DMS 273 (cell line): Measurements from ENCODE around the gene GRID2.
A peak's percentile ranks its signal among the peaks of the same experiment; 100 is the strongest.

Experiments
- DNase-seq: peaks from one replicate; lab custom pipeline; 2025; ENCODE audit not compliant: unreplicated experiment; lab: John Stamatoyannopoulos, UW

The GRID2 gene

DNA sequence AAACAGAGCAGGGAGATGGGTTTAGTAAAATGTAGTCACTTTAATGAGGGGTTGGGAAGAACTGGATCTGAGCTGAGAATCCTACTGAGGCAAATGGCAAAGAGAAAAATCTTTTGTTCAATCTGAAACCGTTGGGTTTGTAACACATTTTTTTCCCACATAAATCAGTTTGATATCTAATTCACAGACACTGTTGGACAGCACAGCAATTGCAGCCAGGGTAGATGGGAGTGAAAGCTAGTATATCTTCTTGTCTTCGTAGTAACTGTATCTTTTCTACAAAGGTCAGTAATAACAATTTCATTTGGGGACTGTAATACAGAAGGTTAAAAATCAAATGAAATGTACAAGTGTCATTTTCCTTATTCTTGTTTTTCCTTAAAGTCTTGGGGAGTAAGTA, 875.3 kb downstream of the GRID2 start:
- no peak for DNase-seq

DNA sequence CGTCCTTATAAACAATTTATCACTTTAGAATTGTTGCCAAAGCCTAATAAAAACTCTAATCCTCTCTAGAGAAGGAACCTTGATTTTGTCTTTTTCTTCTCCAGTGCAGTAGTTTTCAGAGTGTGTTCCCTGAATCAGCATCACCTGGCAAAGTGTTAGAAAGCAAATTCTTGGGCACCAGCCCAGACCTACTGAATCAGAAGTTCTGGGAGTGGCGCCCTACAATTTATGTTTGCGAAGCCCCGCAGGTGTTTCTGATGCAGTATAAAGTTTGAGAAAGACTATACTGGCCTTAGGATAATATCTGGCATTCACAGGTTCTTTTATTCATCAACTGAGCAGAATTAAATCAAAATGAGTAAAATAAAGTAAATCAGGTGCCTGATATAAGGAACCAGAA, 879.0 kb downstream of the GRID2 start:
- no peak for DNase-seq

DNA sequence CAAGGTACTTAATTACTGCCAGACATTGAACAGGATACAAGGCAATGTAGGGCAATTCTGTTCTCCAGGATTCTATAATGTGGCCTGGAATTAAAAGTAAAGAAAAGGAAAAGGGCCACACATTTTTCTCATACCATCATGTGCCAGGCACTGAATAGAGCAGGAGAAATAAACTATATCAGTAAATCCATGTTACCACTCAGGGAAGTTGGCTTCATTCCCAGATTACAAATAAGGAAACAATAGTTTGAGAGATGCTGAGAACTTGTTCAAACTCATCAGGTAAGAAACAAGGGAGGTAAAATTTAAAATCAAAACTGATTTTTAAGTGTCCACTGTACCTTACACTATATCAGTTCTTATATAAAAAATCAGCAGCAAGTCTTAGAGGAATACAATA, 879.8 kb downstream of the GRID2 start:
- DNase-seq, result peak; percentile 9

DNA sequence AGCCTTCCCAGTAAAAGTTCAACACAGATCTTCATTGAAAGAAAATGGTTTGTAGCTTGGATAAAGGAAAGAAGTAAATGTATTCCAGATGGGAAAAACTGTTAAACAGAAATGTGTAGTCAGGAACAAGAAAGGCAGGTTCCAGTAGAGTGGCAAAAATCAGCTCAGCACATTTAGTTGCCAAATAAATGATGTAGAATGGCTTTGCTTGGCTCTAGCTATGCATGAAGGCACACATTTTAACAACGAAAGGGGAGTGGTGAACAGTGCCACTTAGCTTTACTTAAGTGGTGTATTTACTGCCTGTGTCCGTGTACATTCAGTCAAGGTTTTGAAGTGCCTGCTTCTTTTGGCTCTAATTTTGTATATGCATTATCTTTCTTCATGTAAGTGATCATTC, 880.3 kb downstream of the GRID2 start:
- peak; percentile 3 for DNase-seq

DNA sequence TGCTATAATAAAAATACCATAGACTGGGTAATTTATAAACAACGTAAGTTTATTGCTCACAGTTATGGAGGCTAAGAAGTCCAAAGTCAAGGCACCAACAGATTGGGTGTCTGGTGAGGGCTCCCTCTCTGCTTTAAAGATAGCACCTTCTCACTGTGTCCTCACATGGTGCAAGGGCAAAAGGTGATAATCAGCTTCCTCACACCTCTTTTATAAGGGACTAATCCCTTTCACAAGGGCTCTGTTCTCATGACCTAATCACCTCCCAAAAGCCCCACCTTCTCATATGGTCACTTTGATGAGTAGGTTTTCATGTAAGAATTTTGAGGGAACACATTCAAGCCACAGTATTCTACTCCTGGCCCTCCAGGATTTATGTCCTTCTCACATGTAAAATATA, 883.1 kb downstream of the GRID2 start:
- no peak for DNase-seq

DNA sequence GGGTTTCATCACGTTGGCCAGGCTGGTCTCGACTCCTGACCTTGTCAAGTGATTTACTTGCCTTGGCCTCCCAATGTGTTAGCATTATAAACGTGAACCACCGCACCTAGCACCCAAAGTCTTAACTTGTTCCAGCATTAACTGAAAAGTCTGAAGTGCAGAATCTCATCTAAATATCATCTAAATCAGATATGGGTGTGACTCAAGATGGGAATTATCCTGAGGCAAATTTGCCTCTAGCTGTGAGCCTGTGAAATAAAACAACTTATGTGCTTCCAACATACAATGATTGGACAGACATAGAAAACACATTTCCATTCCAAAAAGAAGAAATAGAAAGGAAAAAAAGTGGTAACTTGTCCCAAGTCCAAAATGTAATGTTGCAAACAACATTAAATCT, 883.7 kb downstream of the GRID2 start:
- no peak for DNase-seq

DNA sequence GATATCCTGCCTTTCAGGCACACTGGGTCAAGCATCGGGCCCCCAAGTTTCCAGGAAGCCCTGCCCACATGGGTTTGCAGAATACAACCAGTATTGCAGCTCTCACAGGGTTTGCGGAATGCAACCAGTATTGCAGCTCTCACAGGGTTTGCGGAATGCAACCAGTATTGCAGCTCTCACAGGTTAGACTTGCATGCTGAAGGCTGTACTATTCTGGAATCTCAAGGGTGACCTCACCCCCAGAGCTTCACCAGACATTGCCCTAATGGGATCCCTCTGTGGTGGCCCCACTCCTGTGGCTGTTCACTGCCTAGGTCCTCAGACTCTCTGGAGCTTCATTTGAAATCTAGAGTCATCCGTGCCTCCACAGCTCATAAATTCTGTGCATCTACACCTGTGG, 884.1 kb downstream of the GRID2 start:
- no peak for DNase-seq

DNA sequence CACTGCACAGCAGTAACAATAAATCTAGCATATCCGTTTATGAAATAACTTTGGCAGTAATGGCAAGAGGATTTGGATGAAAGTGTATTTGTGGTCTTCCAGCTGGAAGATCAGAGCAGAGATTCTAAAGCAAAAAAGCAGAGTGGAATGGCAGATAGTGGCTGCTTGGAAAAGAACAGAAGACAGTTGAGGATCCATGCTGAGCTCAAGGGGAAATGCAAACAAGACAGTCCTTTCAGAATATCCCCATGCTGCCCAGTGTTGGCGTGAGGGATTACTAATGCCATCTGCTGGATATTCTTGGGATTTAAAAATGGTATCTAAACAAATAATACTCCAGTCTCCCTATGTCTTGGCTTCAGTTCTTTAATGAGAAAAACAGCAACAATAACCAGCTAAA, 895.7 kb downstream of the GRID2 start:
- peak; percentile 77 for DNase-seq

DNA sequence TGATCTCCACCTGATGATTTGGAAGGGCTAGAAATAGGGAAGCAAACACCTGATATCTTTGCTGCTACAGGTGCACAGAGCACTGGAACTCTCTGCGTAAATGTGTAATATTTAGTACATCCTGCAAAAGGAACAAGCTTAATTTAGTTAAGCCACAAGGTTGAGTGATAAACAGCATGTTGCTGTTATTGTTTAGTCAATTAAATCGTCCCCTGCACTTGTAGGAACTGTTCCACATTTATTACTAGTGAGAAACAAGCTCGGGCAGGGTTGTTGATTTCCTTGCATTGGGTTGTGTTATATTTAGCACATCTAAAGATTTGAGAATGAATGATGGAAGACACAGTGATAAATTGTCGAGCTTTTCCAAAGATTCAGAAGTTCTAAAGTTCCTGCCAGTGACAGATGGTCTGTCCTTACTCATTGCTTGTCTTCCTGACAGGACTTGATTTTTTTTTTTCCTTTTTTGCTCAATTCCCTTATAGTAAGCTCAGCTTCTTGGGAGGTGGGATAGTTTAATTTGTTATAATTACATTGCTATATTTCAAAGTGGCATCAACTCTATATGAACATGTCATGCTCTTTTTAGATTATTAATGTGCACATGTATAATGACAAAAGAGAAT, 897.8 kb downstream of the GRID2 start:
- DNase-seq, result peak; percentile 46

DNA sequence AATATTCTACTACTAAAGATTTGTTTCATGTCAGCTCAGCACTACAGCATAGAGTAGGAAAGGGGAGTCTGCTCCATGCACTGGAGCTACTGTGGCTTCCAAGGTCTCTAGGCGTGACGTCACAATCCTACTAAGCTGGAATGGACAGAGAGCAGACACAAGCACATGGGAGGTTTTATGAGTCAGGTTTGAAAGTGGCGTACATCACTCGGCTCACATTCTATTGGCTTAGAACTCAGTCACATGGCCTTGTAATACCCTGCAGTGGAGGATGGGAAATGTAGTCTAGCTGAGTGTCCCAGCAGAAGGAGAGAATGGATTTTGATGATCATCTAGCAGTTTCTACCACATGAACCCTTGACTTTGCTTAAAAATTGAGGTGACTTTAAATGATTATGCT, 899.9 kb downstream of the GRID2 start:
- DNase-seq, result peak; percentile 2

DNA sequence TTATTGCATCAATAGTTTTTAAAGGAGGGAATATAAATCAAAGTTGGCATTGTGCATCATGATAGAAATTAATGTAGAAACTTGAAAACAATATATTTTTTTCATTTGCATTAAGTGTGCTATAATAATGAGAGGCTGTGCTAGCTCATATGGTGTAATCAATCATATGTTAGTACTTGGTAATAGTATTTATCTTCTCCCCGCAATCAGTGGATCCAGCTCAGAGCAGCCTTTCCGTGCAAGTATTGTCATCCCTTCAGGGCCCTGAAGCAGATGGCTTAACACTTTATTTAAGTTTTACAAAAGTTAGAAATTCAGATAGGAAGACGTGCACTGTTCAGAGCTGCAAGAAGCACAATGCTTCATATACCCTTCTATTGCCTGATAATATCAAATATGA, 908.5 kb downstream of the GRID2 start:
- no peak for DNase-seq

DNA sequence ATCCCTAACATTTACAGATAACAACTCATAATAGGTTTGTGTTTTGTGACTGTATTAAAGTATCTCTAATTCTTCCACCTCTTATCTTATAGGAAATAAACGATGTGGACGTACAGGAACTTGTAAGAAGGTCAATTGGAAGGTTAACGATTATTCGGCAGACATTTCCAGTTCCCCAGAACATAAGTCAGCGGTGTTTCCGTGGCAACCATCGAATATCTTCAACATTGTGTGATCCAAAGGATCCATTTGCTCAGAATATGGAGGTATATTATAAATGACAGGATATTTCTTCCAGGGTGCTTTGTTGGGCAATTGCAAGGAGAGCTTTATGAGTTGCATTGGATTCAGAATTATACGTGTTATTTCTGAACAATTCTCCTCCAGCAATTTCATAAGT, 912.9 kb downstream of the GRID2 start:
- no peak for DNase-seq

DNA sequence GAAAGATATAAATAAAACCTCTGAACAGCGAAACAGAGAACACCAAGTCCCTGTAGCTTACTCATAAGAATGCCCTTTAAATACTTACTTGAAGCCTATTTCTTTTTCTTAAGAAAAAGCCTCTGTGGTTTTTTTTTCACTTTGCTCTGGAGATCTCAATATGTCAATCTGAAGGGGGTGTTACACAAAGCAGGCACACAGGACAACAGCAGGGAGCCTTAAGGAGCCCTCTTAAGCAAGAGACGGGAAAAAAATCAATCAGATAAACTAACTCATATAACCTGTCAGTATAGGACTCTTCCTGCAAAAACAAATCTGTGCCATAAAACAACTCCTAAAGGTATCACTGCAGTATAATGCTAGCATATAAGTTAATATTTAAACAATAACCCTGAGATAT, 913.7 kb downstream of the GRID2 start:
- no peak for DNase-seq

DNA sequence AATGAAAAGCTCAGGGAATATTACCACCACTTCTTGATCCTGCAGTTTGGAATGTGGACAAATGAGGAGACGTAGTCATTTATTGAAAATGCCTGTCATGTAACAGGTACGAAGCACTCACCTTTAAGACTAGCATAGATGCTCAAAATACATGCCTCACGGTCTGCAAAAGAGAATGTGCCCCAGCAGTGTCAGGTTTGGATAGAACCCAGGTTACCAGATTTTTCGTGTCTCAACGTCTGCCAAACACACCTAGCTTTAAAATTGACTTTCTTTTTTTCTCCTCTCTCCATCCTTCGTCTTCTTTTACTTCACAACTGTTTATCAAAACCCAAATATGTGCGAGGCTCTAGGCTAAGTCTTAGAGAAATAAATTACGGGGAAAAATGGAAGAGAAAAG, 918.0 kb downstream of the GRID2 start:
- no peak for DNase-seq

DNA sequence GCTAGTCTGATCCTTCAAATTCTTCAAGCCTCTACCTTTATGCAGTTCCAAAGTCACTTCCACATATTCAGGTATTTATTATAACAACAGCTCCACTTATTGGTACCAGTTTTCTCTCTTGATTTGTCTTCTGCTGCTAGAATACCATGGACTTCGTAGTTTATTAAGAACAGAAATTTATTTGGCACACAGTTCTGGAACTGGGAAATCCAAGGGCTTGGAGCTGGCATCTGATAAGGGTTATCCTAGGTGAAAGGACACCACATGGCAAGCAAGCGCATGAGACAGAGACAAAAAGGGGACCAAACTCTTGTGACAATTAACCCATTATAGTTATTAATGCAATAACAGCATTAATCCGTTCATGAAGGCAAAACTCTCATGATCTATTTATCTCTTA, 924.3 kb downstream of the GRID2 start:
- DNase-seq, result no peak

DNA sequence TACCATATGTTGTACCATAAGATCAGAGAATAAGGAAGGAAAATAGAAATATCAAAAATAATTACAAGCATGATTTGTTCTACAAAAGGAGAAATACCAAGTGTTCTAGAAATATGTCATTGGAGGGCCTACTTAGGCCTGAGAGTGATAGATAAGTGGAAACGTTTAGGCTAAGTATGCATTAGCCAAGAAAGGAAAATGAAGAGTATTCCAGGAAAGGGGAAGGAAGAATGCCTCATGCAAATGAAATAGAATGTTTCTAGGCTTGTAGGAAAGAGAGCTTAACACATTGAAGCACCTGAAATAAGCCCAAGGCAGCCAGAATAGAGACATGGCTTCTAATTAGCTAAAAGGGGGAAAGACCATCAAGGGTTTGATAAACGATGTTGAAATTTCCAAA, 929.1 kb downstream of the GRID2 start:
- DNase-seq, result no peak

DNA sequence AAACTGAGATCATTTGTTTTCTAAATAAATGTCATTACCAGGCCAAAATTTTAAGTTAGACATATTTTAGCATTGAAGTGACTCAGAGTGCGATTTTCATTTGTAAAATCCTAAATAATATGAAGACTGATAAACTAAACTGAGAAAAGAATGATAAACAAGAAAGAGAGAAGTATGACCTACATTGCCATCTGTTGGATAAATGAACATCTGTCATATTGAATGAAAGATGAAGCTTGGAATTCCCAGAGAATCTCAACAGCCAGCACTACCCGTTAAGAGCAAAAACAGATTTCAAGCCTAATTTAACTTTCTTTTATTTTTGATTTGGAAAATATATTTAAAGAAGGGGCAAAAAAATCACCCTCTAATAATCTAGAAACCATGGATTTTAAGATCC, 933.8 kb downstream of the GRID2 start:
- DNase-seq, result peak; percentile 85

DNA sequence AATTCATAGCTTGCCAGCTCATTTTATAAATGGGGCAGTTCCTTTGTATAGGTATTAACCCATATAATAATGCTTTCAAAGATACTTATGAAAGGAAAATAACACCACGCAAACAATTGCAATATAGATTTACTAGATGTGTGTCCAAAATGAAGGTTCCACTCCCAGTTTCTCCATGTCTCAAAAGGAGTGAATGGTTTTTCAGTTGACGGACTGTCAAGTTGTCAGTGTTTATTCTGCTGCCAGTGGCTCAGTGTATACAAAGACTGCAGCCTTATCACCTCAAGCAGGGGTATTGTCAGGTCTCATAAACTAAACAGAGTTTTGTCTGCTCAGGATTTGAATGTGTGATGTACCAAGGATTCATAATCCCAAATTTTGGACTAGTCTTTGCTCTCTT, 939.5 kb downstream of the GRID2 start:
- peak; percentile 46 for DNase-seq

DNA sequence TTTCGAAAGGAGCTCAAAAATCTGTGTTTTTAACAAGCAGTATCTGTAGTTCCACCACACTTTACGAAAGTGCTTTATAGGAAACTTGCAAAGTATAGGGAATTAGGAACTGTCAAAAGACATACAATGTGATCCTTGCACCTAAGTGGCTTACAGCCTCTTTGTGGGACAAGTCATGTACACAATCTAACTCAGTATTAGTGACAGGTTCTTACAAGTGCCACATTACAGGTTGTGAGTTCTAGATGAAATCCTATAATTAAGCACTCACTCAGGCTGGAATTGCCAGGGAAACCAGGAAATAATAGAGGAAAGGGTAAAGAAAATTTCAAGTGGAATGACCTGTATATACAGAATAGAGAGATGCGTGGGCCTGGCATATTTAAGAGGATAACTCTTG, 957.4 kb downstream of the GRID2 start:
- no peak for DNase-seq

DNA sequence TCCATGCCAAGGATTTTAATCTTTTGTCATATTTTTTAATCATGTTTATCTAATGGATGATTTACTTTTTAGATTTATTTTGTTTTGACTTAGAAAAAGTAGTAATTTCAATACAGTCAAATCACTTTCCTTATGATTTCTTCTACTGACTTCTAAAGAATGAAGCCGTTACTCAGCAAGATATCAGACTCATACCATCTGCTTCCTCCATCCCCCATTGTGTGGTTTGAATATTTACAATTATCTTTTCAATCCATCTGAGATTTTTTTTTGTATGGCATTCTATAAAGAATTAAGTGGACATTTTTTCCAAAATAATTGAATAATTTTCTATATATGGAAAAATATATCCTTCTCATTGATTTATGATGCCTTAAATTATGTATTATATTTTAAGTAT, 959.4 kb downstream of the GRID2 start:
- peak; percentile 65 for DNase-seq

DNA sequence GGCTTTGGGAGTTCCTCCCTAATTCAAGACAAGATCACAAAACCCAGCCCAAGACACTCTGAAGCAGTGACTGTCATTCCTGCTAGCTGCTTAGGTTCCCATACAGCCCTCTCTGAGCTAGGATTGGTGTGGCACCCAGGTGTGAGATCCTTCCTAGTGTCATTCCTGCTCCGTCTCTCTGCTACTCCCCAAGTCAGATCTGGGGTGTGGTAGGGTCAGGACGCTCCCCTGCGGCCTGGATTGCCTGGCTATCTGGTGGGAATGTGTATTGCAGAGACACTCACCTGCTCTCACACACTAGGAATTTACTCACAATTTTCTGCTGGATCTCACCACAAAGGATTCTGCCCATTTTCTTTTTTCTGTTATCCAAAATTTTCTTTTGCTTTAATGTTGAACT, 964.0 kb downstream of the GRID2 start:
- DNase-seq, result no peak

DNA sequence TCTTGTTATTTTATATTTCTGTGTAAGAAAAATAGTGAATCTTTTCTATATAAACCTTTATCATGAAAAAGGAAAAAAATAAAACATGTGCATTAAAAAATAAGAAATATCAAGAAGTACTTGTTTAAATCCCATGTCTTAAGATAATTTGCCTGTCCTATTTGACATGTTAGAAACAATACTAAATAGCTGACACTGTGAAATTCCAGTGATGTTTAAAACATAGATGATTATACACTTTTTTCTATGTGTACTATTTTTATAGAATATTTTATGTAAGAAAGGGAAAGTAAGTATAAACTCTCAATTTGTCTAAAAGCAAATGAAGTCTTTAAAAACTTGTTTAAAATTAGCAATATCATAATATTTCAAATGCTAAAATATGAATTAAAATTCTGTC, 981.6 kb downstream of the GRID2 start:
- DNase-seq, result no peak

DNA sequence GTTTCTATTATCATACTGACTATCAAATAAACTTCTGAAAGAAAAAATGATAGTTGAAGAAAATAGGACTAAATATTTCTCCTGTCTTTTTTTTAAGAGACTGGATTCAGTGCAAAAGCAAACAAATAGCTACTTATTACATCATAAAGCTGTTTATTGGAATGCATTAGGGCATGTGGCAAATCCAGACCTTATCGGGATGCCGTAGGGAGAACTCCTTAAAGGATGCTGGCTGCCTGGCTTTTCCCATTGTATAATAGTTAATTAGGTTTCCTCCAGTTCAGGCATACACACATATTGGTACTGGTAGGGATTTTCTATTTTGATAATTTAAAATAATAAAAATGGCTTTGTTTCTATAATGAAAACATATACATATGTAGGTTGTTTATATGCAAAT, 985.5 kb downstream of the GRID2 start:
- no peak for DNase-seq

DNA sequence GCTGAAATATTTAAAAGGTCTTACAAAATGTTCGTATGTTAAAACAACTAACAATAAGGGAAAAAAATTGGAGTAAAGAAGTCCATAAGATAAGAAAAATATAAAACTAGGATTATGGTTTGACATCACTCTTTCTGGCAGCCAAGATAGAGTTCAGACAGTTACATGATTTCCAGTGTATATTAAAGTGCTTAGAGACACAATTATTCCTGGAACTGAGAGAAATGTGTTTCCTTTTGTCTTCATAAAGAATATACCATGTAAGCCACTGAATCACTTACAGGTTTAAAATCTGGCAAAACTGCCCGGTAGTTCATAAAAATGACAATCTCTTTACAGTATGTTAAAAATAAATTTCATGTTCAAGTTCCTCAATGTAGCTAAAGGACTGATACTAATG, 986.1 kb downstream of the GRID2 start:
- DNase-seq, result no peak
